NOMO-1 treated with dmso at 0.1 percent for 144 hours (cell line): Measurements from ENCODE around the gene GPATCH11.

Experiments used
- DNase-seq: peaks from one replicate; lab custom pipeline; 2025; ENCODE audit not compliant: unreplicated experiment; lab: John Stamatoyannopoulos, UW

Gene GPATCH11

DNA sequence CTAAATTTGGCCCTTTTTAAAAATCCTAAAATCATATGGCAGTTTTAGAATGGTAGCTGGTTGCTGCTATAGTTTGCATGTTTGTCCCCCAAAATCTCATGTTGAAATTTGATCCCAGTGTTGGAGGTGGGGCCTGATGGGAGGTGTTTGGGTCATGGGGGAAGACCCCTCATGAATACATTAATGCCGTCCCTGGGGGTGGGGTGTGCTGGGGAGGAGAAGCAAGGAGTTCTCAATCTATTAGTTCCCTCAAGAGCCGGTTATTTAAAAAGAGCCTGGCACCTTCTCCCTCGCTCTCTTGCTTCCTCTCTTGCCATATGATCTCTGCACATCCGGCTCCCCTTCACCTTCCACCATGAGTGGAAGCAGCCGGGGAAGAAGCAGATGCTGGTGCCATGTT is 20.8 kb downstream of the GPATCH11 start:
- DNase-seq, result no peak

DNA sequence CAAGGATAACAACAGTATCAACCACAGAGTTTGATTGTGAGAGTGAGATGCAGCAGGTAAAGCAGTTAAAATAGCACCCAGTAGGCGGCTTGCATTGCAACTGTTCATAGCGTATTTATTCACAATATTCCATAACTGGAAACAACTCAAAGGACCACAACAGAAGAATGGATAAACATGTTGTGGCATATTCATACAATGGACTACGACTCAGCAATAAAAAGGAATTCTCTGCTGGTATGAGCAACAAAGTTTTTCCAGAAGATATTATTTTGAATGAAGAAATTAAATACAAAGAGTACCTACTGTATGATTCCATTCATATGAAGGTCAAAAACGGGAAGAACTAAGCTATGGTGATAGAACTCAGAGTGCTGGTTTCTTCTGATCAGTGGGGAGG is 25.2 kb downstream of the GPATCH11 start:
- no peak for DNase-seq

DNA sequence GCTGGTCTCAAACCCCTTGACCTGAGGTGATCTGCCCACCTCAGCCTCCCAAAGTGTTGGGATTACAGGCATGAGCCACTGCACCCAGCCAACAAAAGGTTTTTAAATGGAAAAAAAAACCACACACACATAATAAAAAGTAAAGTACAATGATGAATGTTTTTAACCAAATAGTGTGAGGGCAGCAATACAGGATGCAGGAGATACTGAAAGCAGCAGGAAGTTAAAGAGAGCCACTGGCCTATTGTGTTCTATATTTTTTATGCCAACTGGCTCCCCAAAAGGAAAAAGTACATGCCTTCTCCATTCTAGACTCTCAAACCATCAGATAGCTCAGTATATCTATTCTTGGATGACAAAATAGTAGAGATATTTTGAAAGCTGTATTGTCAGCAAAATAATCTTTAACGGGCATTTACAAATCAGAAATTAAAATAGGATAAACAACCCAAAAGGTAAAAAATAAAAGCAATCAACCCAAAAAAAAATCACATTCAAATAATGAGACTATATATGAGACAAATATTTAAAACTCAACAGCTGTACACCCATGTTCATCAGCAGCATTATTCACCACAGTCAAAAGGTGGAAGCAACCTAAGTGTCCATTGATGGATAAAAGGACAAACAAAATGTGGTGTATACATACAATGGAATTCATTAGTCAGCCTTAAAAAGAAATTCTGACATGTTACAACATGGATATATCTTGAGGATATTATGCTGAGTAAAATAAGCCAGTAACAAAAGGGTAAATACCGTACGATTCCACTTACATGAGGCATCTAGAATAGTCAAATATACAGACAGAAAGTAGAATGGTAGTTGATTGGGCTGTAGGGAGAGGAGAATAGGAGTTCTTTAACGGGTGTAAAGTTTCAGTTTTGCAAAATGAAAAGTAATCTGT is 26.2 kb downstream of the GPATCH11 start:
- no peak for DNase-seq

DNA sequence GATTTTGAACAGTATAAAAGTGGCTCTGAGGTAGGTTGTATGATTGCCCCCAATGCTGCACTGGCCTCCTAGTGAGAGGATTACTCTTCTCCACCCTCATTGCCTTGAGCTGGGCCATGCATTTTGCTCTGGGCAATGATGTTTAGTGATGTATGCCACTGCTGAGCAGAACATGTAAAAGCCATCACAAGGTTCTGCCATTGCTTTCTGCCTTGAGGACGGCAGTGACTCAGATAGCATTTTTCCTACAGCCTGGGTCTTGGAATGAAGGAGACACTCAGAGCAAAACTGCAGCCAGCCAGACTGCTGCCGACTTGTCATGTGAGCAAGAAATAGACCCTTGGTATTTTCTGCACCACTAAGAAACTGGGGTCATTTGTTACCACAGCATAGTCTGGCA is 27.6 kb downstream of the GPATCH11 start:
- DNase-seq, result no peak

DNA sequence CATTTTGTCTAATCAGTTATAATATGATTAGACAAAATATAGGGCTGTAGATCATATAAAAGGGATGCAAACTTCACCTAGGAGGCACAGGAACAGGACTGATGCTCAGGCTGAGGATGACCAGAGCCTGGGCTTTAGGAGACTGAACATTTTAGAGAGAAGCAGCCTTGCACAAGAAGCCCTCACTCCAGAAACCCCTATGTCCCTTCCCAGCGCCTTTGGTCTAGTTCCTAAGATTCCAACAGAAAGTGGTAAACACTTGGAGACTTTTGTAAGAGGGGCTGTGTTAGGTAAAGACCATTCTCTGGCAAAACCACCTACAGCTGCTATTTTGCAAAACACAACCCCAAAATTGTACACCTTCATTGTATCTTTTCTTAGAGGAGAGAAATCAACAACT is 33.2 kb downstream of the GPATCH11 start:
- DNase-seq, result no peak

DNA sequence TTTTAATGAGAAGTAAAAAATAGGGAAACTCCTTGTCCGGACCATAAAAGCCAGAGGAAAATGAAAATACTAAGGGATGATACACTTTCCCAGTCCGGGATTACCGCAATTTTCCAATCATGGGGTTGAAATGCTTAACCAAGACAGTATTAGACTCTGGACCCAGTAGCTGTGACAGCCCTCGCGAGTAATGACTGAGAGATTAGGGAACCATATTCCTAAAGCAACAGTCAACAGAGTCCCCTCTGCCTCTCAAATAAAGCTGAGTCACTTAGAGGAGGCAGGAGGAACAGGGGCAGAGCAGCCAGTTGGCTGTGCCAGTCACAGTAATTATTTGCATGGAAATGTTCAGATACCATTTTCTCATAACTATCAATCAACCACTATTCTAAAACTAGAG is 34.8 kb downstream of the GPATCH11 start:
- no peak for DNase-seq

DNA sequence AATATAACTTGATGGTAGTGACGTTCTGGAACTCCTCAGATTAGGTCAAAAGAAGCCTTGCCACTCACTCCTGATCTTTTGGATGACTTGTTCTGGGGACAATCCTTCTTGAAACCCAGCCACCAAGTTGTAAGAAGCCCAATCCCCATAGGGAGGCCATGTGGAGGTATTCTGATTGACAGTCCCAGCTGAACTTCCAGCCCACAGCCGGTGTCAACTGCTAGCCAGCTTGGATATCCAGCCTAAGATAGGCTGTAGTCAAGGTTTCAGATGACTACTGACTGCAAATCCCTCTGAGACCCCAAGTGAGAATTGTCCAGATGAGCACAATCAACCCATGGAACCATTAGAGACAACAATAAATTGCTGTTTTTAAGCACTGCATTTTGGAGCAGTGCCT is 41.1 kb downstream of the GPATCH11 start:
- no peak for DNase-seq

DNA sequence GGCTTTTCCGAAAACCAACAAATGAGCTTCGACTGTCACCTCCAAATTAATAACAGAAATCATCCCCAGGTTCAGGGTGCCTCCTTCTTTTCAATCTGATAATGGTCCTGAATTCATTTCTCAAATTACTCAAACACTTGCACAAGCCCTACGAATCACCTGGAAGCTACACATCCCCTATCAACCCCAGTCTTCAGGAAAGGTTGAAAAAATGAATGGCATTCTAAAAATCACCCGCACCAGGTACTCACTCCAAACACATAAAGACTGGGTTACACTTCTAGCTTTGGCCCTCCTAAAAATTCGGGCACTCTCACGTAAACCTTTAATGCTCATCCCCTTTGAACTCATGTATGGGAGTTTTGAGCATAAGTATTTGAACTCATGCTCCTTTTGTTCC is 48.6 kb downstream of the GPATCH11 start:
- DNase-seq, result no peak

DNA sequence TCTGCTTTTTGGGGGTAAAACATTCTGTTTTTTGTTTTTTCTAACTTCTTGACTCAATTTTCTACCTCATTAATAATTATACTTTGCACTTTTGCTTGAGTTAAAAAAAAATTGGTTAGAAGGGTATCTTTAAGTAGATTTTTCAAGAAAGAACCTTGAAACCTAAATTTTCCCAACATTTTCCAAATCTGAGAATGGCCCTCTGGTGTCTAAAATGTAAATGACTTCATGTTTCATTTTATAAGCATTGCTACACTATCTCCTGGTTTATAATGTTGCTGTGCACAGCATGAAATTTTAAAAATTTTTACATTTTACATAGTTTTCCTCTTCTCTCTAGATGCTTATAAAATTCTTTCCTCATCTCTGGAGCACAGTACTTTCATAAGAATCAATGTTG is 58.2 kb downstream of the GPATCH11 start:
- no peak for DNase-seq

DNA sequence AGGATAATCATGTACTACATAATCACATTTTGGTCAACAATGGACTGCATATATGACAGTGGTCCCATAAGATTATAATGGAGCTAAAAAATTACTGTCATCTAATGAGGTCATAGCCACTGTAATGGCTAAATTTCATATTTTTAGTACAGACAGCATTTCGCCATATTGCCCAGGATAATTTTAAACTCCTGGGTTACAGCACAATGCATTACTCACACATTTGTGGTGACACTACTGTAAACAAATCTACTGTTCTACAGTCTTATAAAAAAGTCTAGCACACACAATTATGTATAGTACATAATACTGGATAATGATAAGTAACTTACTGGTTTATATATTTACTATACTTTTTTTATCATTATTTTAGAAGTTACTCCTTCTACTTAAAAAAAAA is 59.7 kb downstream of the GPATCH11 start:
- DNase-seq, result no peak

DNA sequence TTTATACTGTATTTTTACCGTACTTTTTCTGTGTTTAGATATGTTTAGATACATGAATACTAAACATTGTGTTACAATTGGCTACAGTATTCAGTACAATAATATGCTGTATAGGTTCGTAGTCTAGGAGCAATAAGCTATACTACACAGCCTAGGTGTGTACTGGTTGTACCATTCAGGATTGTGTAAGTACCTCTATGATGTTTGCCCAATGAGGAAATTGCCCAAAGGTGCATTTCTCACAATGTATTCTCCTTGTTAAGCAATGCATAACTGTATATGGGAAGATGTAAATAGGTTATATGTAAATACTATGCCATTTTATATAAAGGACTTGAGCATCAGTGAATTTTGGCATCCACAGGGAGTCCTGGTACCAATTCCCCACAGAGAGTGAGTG is 61.7 kb downstream of the GPATCH11 start:
- no peak for DNase-seq

DNA sequence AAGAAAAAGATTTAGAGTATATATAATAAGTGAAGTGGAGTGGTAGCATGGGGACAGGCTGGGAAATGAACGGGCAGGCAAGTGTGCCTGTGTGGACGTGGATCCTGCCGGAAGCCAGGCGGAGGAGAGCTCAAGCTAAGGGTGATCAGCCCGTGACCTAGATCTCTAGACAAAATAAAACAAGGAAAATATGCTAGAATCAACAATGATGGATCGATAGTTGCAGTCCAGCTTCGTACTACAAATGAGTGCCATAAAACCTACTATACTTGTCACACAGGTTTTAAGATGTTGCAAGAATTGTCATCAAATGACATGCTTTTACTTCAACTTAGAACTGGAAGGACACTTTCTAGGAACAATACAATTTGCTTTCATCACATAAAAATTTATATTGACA is 64.0 kb downstream of the GPATCH11 start:
- DNase-seq, result no peak
